ENCODE data around the gene MYL5.

- TF ChIP-seq CTCF (IDR thresholded peaks at IDR 0.05) (no peak), POLR2A (IDR thresholded peaks at IDR 0.05) (peak; percentile 41), POLR2AphosphoS5 (IDR thresholded peaks at IDR 0.05) (no peak)
Measured at GRCh38 chr4:687048-687970, 13.0 kb downstream of the MYL5 start.
